Measurements from ENCODE around the gene BEND4. TPM values are rescaled to one million over a fixed set of nuclear protein-coding genes. Genes with fewer than 3 reads are reported as not detected.

BEND4 gene
- total and polyA plus RNA-seq, 12 donors = under 0.01 to 1.6 (median 0.06) TPM; not detected in 4

- 66 to 81% (median 70%) methylated on average over 4 of the region's 4 CpGs for WGBS, 4 donors
- Histone ChIP-seq H3K27me3 (no peaks in the 10 kb centered on the region), H3K4me1 (replicated peaks in 1 of 2) (no peaks in the 10 kb centered on the region), H3K9me3 (replicated peaks in 1 of 3) (no peaks in the 10 kb centered on the region), H3K4me3 (no peak overlapping the region), H3K27ac (no peak overlapping the region), H3K36me3 (replicated peaks in 1 of 2) (no peaks in the 10 kb centered on the region)
- TF ChIP-seq CTCF (IDR thresholded peaks at IDR 0.05) = no peak
- TF ChIP-seq POLR2A (IDR thresholded peaks at IDR 0.05) = no peak
- intact Hi-C loops (cut with DNase I) = no loop called here
- DNase-seq = no peak
These were observed 9.9 kb downstream of the BEND4 start for GRCh38 chr4:42142591-42142990.

GRCh38 chr4:42136371-42136770, 16.1 kb downstream of the BEND4 start:
- 61 to 77% (median 70%) methylated on average over 3 of the region's 3 CpGs for WGBS, 4 donors
- intact Hi-C loops (cut with DNase I) = no loop called here
- no peak overlapping the region for H3K27ac ChIP-seq

DNA sequence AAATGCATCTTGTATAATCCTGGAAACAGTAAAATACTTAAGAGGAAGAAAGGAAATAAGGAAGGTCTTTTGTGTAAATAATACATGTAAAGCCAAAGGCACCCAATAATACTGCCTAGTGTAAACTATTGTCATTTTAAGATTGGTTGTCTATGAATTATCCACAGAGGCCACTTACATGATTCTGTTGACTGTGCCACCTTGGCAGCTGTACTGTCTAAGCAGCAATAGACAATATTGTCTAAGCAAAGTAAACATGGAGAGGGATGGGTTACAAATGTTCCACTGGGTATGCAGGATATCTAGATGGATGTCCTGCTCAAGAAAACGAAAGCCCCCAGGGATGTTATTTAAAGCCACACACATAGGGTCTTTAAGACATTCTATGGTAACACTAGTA, 19.4 kb downstream of the BEND4 start:
- intact Hi-C loops (cut with DNase I) = no loop called here
- Histone ChIP-seq H3K27ac (no peak overlapping the region), H3K36me3 (replicated peaks in 1 of 2) (no peaks in the 10 kb centered on the region), H3K4me3 (no peak overlapping the region), H3K27me3 (no peaks in the 10 kb centered on the region), H3K4me1 (replicated peaks in 1 of 2) (no peaks in the 10 kb centered on the region), H3K9me3 (replicated peaks in 1 of 3) (no peaks in the 10 kb centered on the region)
- 41 to 58% (median 53%) methylated on average over 1 of the region's 1 CpG for WGBS, 4 donors
- TF ChIP-seq CTCF (IDR thresholded peaks at IDR 0.05) = no peak
- no peak for TF ChIP-seq POLR2A (IDR thresholded peaks at IDR 0.05)
- no peak for DNase-seq

More at GRCh38 chr4:42136371-42136770, 16.1 kb downstream of the BEND4 start:
- no peaks in the 10 kb centered on the region for H3K36me3 ChIP-seq (replicated peaks in 1 of 2)
- H3K4me1 ChIP-seq (replicated peaks in 1 of 2) = no peaks in the 10 kb centered on the region
- no peaks in the 10 kb centered on the region for H3K27me3 ChIP-seq
- no peaks in the 10 kb centered on the region for H3K9me3 ChIP-seq (replicated peaks in 1 of 3)
- TF ChIP-seq POLR2A (IDR thresholded peaks at IDR 0.05) = no peak
- TF ChIP-seq CTCF (IDR thresholded peaks at IDR 0.05) = no peak
- no peak overlapping the region for H3K4me3 ChIP-seq
- DNase-seq = no peak

DNA sequence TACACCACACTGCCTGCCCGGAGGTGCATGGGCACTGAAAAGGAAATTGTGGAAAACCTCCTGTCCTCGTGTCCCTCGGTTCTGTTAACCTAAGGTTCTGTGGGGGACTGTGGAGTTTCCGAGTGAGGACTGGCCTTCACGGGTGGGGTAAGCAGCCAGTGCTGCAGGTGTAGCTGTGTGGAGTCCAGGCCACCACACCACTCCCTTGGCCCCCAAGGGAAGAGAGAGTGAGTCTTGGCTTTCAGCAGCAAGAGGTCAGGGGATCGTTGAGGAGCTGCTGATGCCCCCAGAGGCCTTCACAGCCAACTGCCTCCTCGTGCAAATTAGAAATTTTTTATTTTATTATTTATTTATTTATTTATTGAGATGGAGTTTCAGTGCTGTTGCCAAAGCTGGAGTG, 20.4 kb downstream of the BEND4 start:
- intact Hi-C loops (cut with DNase I) = no loop called here
- H3K4me1 ChIP-seq (replicated peaks in 1 of 2) = no peaks in the 10 kb centered on the region
- DNase-seq = no peak
- no peak for TF ChIP-seq CTCF (IDR thresholded peaks at IDR 0.05)
- no peak for TF ChIP-seq POLR2A (IDR thresholded peaks at IDR 0.05)
- no peaks in the 10 kb centered on the region for H3K36me3 ChIP-seq (replicated peaks in 1 of 2)
- no peaks in the 10 kb centered on the region for H3K9me3 ChIP-seq (replicated peaks in 1 of 3)
- 77 to 88% (median 85%) methylated on average over 7 of the region's 7 CpGs for WGBS, 4 donors
- no peak overlapping the region for H3K27ac ChIP-seq
- no peak overlapping the region for H3K4me3 ChIP-seq
- H3K27me3 ChIP-seq = no peaks in the 10 kb centered on the region
